ENCODE data around the gene GNG12. TPM values are rescaled to one million over a fixed set of nuclear protein-coding genes. Genes with fewer than 3 reads are reported as not detected.
A peak's percentile ranks its signal among the peaks of the same experiment; 100 is the strongest.

GNG12 gene
- total RNA-seq, 1 donor from 2014 or later, result 71.2 TPM

GRCh38 chr1:67745875-67746698 lies 87.2 kb downstream of the GNG12 start:
- Histone ChIP-seq H3K4me1 (peaks cover 15 to 86% of the 10 kb centered on the region in 2 donors), H3K36me3 (no peaks in the 10 kb centered on the region), H3K27ac (peak overlapping the region; percentile 89 to 94), H3K27me3 (no peaks in the 10 kb centered on the region), H3K4me3 (peak overlapping the region in 1 of 2 donors; percentile 26), H3K9me3 (no peaks in the 10 kb centered on the region)
- intact Hi-C loops (cut with DNase I), result loop anchor here (1.0 to 2.0 kb wide), 2 partner anchors 10 to 23 kb away; no protein-coding TSS in a partner anchor
- DNase-seq (ENCODE audit: low spot score in 2 of 2), result peak in 1 of 2 donors; percentile 87
- no peak for TF ChIP-seq CTCF (IDR thresholded peaks at IDR 0.05)

GRCh38 chr1:67743072-67743725 lies 90.1 kb downstream of the GNG12 start:
- Histone ChIP-seq H3K4me1 (peaks cover 18 to 90% of the 10 kb centered on the region in 2 donors), H3K9me3 (no peaks in the 10 kb centered on the region), H3K27ac (peak overlapping the region; percentile 89 to 94), H3K36me3 (no peaks in the 10 kb centered on the region), H3K27me3 (no peaks in the 10 kb centered on the region), H3K4me3 (no peak overlapping the region)
- no peak for DNase-seq (ENCODE audit: low spot score in 2 of 2)
- no peak for TF ChIP-seq CTCF (IDR thresholded peaks at IDR 0.05)
- intact Hi-C loops (cut with DNase I), result no loop called here

GRCh38 chr1:67741736-67742135 lies 91.5 kb downstream of the GNG12 start:
- intact Hi-C loops (cut with DNase I), result no loop called here
- Histone ChIP-seq H3K27me3 (no peaks in the 10 kb centered on the region), H3K4me3 (no peak overlapping the region), H3K27ac (peak overlapping the region; percentile 89 to 94), H3K4me1 (peaks cover 20 to 89% of the 10 kb centered on the region in 2 donors), H3K36me3 (no peaks in the 10 kb centered on the region), H3K9me3 (no peaks in the 10 kb centered on the region)
- no peak for DNase-seq (ENCODE audit: low spot score in 2 of 2)
- no peak for TF ChIP-seq CTCF (IDR thresholded peaks at IDR 0.05)

- TF ChIP-seq CTCF (IDR thresholded peaks at IDR 0.05), result no peak
- peak overlapping the region; percentile 89 to 94 for H3K27ac ChIP-seq
- no peak for DNase-seq (ENCODE audit: low spot score in 2 of 2)
- no peaks in the 10 kb centered on the region for H3K27me3 ChIP-seq
- H3K36me3 ChIP-seq, result no peaks in the 10 kb centered on the region
- no peaks in the 10 kb centered on the region for H3K9me3 ChIP-seq
- intact Hi-C loops (cut with DNase I), result no loop called here
- H3K4me1 ChIP-seq, result peaks cover 26 to 91% of the 10 kb centered on the region in 2 donors
- H3K4me3 ChIP-seq, result no peak overlapping the region
Observed at GRCh38 chr1:67741121-67741520, 92.1 kb downstream of the GNG12 start.

- no peaks in the 10 kb centered on the region for H3K27me3 ChIP-seq
- intact Hi-C loops (cut with DNase I), result no loop called here
- H3K9me3 ChIP-seq, result no peaks in the 10 kb centered on the region
- H3K4me3 ChIP-seq, result no peak overlapping the region
- no peaks in the 10 kb centered on the region for H3K36me3 ChIP-seq
- peaks cover 28 to 89% of the 10 kb centered on the region in 2 donors for H3K4me1 ChIP-seq
- no peak for DNase-seq (ENCODE audit: low spot score in 2 of 2)
- no peak for TF ChIP-seq CTCF (IDR thresholded peaks at IDR 0.05)
- H3K27ac ChIP-seq, result peak overlapping the region; percentile 89 to 94
Observed at GRCh38 chr1:67740543-67740942, 92.7 kb downstream of the GNG12 start.
